ENCODE data around the gene TRPC4. TPM values are rescaled to one million over a fixed set of nuclear protein-coding genes. Genes with fewer than 3 reads are reported as not detected.

The TRPC4 gene
- polyA plus RNA-seq, 1 donor from 2014 or later = 8.8 TPM

DNA sequence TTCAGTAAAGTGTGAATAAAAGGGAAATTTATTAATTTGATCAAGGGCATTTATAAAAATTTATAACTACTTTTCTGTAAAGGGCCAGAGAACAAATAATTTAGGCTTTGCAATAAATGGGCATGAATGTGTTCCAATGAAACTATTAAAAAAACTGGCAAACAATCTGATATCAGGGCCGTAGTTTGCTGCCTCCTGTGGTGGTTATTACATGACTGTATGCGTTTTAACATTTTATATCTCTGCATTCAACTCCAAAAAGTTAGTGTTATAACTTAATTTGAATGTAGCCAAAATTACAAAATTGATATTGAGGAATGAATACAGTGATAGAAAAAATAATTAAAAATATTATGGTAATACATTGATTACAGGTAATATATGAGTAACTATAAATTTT, 190.5 kb downstream of the TRPC4 start:
- no peak for TF ChIP-seq SMC3 (conservative IDR thresholded peaks at IDR 0.05; ENCODE audit: poor library complexity)
- no peak for TF ChIP-seq TAF1 (IDR thresholded peaks at IDR 0.05; ENCODE audit: low read depth)
- TF ChIP-seq, protein P1, sequence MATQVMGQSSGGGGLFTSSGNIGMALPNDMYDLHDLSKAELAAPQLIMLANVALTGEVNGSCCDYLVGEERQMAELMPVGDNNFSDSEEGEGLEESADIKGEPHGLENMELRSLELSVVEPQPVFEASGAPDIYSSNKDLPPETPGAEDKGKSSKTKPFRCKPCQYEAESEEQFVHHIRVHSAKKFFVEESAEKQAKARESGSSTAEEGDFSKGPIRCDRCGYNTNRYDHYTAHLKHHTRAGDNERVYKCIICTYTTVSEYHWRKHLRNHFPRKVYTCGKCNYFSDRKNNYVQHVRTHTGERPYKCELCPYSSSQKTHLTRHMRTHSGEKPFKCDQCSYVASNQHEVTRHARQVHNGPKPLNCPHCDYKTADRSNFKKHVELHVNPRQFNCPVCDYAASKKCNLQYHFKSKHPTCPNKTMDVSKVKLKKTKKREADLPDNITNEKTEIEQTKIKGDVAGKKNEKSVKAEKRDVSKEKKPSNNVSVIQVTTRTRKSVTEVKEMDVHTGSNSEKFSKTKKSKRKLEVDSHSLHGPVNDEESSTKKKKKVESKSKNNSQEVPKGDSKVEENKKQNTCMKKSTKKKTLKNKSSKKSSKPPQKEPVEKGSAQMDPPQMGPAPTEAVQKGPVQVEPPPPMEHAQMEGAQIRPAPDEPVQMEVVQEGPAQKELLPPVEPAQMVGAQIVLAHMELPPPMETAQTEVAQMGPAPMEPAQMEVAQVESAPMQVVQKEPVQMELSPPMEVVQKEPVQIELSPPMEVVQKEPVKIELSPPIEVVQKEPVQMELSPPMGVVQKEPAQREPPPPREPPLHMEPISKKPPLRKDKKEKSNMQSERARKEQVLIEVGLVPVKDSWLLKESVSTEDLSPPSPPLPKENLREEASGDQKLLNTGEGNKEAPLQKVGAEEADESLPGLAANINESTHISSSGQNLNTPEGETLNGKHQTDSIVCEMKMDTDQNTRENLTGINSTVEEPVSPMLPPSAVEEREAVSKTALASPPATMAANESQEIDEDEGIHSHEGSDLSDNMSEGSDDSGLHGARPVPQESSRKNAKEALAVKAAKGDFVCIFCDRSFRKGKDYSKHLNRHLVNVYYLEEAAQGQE (IDR thresholded peaks at IDR 0.05; ENCODE audit: borderline replicate concordance) = no peak
- TF ChIP-seq EP300 (conservative IDR thresholded peaks at IDR 0.05; ENCODE audit: poor library complexity, severe bottlenecking) = no peak
- TF ChIP-seq MXI1 (conservative IDR thresholded peaks at IDR 0.05; ENCODE audit: poor library complexity, severe bottlenecking) = no peak
- no peak for TF ChIP-seq RAD21 (conservative IDR thresholded peaks at IDR 0.05)
- TF ChIP-seq POLR2AphosphoS5 (IDR thresholded peaks at IDR 0.05) = no peak
- no peak for TF ChIP-seq EZH2 (IDR thresholded peaks at IDR 0.05; ENCODE audit: borderline replicate concordance, insufficient read depth, low read length, poor library complexity, severe bottlenecking)
- TF ChIP-seq, protein P2, sequence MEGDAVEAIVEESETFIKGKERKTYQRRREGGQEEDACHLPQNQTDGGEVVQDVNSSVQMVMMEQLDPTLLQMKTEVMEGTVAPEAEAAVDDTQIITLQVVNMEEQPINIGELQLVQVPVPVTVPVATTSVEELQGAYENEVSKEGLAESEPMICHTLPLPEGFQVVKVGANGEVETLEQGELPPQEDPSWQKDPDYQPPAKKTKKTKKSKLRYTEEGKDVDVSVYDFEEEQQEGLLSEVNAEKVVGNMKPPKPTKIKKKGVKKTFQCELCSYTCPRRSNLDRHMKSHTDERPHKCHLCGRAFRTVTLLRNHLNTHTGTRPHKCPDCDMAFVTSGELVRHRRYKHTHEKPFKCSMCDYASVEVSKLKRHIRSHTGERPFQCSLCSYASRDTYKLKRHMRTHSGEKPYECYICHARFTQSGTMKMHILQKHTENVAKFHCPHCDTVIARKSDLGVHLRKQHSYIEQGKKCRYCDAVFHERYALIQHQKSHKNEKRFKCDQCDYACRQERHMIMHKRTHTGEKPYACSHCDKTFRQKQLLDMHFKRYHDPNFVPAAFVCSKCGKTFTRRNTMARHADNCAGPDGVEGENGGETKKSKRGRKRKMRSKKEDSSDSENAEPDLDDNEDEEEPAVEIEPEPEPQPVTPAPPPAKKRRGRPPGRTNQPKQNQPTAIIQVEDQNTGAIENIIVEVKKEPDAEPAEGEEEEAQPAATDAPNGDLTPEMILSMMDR (IDR thresholded peaks at IDR 0.05; ENCODE audit: poor library complexity, severe bottlenecking) = no peak

DNA sequence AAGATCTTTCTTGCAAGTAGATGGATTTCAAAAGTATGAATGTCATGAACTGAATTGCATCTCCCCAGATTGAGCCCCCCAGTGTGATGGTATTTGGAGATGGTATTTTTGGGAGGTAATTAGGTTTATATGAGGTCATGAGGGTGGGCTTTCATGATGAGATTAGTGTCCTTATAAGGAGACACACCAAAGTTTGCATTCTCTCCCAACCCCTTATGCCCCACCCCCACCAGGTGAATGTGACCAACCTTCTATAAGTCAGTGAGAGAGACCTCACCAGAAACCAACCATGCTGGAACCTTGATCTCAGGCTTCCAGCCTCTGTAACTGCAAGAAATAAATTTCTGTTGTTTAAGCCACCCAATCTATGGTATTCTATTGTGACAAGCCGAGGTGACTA, 199.7 kb downstream of the TRPC4 start:
- Histone ChIP-seq H3F3A (ENCODE audit: insufficient read depth, low read length, poor library complexity, severe bottlenecking) (no peaks in the 10 kb centered on the region), H2AFZ (ENCODE audit: low read depth, low read length) (no peak overlapping the region), H3K4me2 (ENCODE audit: low read length) (no peak overlapping the region), H3K9ac (ENCODE audit: low read length) (no peak overlapping the region), H4K20me1 (ENCODE audit: insufficient read depth) (no peaks in the 10 kb centered on the region), H3K27ac (ENCODE audit: low read length) (no peak overlapping the region), H3K9me2 (ENCODE audit: insufficient read depth, low read length) (no peaks in the 10 kb centered on the region), H3K79me2 (replicated peaks; ENCODE audit: insufficient read depth, low read length) (no peaks in the 10 kb centered on the region), H3K36me3 (ENCODE audit: insufficient read depth, low read length) (no peaks in the 10 kb centered on the region), H3K9me3 (ENCODE audit: low read length) (no peaks in the 10 kb centered on the region), H3K4me3 (ENCODE audit: low read length) (no peak overlapping the region), H3K27me3 (ENCODE audit: insufficient read depth, low read depth, low read length) (no peaks in the 10 kb centered on the region)
- TF ChIP-seq, protein P1 (IDR thresholded peaks at IDR 0.05; ENCODE audit: borderline replicate concordance) = no peak
- no peak for TF ChIP-seq SMC3 (conservative IDR thresholded peaks at IDR 0.05; ENCODE audit: poor library complexity)
- TF ChIP-seq RAD21 (conservative IDR thresholded peaks at IDR 0.05) = no peak
- TF ChIP-seq MXI1 (conservative IDR thresholded peaks at IDR 0.05; ENCODE audit: poor library complexity, severe bottlenecking) = no peak
- TF ChIP-seq POLR2AphosphoS5 (IDR thresholded peaks at IDR 0.05) = no peak
- TF ChIP-seq, protein P2 (IDR thresholded peaks at IDR 0.05; ENCODE audit: poor library complexity, severe bottlenecking) = no peak
- no peak for TF ChIP-seq EP300 (conservative IDR thresholded peaks at IDR 0.05; ENCODE audit: poor library complexity, severe bottlenecking)

More for the DNA sequence above, 190.5 kb downstream of the TRPC4 start:
- Histone ChIP-seq H3K9me2 (ENCODE audit: insufficient read depth, low read length) (no peaks in the 10 kb centered on the region), H3K27ac (ENCODE audit: low read length) (no peak overlapping the region), H3F3A (ENCODE audit: insufficient read depth, low read length, poor library complexity, severe bottlenecking) (no peaks in the 10 kb centered on the region), H3K79me2 (replicated peaks; ENCODE audit: insufficient read depth, low read length) (no peaks in the 10 kb centered on the region), H4K20me1 (ENCODE audit: insufficient read depth) (no peaks in the 10 kb centered on the region), H3K9ac (ENCODE audit: low read length) (no peak overlapping the region), H3K36me3 (ENCODE audit: insufficient read depth, low read length) (no peaks in the 10 kb centered on the region), H2AFZ (ENCODE audit: low read depth, low read length) (no peak overlapping the region), H3K27me3 (ENCODE audit: insufficient read depth, low read depth, low read length) (no peaks in the 10 kb centered on the region), H3K4me3 (ENCODE audit: low read length) (no peak overlapping the region), H3K4me2 (ENCODE audit: low read length) (no peak overlapping the region), H3K9me3 (ENCODE audit: low read length) (no peaks in the 10 kb centered on the region)
